Measurements from ENCODE around the gene MSMP.

MSMP gene

DNA sequence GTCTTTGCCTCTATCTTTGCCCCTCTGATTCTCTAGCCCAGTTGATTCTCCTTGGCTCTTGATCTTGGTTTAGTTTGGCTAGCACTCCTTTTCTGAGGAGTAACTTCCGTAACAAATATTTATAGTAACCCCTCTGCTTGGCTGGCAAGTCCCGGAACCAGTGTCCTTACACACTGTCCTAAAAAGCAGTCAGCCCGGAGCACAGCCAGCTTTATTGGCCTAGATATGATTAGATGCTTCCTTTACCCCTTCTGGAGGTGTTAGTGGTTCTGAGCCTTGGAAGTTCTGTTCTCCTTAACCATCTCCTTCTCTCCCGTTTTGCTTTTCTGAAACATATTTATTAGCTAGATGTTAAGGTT lies 17.0 kb upstream of the MSMP start:
- no peak for DNase-seq

DNA sequence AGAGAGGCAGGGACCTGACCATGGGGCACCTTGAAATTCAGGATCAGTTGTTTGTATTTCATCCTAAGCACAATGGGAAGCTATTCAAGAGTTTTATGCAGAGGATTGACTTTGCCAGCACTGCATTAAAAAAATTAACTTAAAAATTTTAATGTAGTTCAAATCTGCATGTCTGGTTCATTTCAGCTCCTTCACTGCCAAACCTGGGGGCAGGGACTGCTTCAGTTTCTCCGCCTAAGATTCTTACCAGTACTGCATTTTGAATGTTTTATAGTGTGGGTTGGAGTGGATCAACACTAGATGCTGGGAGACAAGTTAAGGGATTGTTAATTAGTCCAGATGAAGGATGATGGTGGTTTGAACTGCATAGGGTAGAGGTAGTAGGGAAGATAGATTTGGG lies 15.7 kb upstream of the MSMP start:
- no peak for DNase-seq

DNA sequence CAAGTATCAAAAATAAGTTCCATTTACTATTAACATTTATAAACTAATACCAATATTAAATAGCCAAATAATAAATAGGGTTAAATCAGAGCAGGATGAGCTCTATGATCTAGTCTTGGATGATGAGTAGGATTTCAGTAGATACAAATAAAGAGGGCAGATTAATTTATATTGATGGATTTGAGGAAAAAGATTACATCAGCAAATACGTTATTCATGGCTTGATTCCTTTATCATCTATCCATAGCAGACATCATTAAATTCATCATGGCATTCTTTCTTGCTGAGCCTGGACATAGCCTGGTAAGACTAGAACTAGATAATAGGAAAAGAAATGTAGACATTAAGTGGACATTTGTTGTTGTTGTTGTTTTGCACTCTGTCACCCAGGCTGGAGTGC lies 13.4 kb upstream of the MSMP start:
- no peak for DNase-seq

DNA sequence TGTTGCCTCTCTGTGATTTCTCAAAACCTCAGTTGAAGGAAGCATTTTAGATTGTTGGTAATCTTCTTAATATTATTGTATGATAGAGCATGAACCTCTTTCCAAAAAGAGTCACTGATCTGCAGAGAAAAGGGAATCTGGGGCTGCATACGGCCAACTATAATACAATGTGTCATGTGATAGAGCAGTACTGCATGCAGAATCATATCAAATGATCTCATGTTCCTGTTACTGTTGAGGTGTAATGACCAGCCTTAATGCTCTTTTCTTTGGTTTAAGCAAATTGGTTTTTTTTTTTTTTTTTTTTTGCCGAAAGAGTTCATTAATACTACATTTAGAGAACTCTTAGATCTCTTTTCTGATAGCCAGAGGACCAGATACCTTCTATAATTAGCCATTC lies 12.9 kb upstream of the MSMP start:
- DNase-seq: no peak

DNA sequence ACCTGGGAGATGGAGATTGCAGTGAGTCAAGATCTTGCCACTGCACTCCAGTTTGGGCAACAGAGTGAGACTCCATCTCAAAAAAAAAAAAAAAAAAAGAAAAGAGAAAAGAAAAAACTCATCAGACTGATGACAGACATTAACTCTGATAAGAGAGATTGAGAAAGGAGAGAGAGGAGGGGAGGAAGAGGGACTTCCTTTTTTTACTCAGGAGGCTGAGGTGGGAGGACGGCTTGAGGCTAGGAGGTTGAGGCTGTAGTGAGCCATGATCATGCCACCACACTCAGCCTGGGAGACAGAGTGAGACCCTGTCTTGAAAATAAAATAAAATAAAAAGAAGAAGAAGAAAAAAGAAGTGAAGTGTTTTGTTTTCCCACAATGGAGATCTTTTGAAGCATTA lies 9.7 kb upstream of the MSMP start:
- DNase-seq: no peak

DNA sequence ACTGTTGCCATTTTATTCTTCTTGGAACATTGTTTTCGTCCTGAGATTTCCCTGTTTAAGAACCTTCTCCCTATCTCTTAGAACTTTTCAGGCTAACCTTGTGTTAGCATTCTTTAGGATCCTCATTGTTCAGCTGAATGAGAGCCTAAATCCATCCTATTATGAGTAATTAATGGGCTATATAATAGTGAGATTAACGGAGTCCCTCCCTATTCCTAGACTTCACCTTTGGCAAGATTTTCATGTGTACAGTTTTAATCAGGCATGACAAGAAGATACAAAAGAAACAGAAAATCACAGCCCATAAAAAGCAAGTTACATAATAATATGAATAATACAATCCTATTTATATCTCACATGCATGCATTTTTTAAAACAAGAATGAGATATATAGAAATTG lies 9.1 kb upstream of the MSMP start:
- DNase-seq: no peak

DNA sequence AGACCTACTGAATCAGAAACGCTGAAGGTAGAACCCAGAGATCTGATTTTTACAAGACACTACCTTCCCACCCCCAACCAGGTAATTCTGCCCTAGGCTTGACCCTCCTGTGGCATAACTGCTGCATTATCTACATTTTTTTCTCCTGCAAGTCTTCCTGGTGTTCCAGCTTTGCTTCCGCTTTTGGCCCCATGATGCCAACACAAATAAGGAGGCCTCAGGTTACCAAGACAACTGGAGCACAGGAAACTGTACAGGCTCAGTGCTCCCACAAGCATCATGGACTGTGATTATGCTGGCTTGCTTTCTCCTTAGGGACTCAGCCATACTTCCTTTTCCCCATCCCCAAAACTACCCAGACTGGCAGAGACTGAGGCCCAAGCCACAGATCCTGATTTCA lies 6.6 kb upstream of the MSMP start:
- DNase-seq: no peak

DNA sequence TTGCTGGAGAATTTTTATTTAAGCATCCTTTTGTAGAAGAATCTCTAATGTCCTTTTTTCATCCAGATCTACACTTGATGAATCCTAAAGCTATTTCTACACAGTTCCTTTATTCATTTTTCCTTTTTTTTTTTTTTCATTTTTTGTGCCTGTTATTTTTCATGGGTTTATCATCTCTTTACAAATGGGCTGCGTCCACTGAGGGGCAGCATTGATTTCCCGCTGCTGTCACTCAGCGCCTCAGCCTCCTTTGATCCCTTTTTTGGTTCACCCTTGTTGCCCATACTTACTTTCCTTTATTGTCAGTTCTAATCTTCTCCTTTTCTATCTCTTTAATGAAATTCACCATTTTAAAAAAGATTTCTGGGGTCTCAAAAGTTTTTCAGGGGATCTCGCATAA lies 5.7 kb upstream of the MSMP start:
- no peak for DNase-seq

DNA sequence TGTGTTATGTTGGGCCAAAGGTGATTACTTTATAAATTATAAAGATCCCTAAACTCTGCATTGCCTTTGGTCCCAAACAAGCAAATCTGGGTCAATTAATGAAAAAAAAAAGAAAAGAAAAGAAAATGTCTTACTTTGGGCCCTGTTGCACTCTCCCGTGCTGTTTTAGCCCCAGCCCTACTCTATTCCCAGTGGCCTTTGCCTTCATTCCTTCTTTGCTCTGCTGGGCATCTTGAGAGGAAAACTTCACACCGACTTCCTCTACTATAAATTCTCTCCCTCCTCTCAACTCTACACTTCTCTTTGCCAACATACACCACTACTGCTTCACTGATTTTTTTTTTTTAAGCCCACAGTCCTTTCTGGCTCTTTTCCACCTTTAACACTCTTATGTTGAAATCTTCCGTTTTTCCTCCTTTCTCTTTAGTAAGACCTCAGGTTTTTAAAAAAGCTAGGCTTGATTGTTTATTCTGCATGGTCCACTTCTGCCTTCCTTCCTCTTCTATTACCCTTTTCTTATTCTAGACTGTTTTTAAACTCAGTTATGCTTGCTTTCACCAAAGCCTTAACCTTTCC lies 4.5 kb upstream of the MSMP start:
- DNase-seq: no peak

DNA sequence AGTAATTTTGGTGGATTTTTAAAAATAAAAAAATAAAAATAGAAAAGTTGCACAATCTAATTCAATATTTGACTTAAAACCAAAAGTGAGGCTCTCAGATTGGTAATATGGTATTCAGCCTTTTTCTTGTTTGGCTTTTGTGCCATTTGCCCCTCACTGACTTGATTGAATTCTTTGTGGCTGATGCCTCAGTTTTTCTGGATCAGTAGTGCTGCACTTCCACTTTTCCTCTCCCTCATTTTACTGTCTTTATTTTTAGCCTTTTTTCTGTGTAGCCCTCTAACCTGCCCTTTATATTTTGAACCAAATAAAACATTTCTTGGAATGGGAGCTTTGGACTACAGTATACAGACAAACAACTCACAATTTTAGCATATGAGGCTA lies 3.8 kb upstream of the MSMP start:
- no peak for DNase-seq

DNA sequence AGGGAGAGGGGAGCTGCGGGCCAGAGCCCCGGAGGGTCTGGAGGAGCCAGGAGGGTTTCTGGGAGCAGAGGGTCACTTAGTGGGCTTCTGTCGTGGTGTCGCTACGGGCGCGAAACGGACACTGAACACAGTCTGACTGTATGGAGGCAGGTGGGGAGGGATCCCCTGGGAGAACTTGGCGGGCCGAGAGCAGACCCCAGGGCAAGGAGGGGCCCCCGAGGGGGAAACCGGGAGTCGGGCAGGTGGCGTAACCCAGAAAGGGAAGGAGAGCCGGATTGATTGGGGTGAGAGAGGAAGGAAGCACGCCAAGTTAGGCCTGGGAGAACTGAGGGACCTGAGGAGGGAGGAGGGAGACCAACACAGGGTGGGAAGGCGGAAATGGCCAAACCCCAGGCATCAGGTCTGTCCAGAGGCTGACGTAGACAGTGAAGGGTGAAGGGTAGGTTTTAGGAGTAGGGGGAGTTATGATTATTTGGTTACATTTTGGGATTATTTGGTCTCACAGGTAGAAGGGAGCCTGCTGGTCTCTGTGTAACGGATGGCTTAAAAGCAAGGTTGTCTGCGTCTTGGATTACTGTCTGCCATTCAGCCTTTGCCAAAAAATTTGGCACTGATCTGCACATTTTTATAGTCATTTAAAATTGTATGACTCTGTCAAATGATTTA lies 3.3 kb upstream of the MSMP start:
- no peak for DNase-seq

DNA sequence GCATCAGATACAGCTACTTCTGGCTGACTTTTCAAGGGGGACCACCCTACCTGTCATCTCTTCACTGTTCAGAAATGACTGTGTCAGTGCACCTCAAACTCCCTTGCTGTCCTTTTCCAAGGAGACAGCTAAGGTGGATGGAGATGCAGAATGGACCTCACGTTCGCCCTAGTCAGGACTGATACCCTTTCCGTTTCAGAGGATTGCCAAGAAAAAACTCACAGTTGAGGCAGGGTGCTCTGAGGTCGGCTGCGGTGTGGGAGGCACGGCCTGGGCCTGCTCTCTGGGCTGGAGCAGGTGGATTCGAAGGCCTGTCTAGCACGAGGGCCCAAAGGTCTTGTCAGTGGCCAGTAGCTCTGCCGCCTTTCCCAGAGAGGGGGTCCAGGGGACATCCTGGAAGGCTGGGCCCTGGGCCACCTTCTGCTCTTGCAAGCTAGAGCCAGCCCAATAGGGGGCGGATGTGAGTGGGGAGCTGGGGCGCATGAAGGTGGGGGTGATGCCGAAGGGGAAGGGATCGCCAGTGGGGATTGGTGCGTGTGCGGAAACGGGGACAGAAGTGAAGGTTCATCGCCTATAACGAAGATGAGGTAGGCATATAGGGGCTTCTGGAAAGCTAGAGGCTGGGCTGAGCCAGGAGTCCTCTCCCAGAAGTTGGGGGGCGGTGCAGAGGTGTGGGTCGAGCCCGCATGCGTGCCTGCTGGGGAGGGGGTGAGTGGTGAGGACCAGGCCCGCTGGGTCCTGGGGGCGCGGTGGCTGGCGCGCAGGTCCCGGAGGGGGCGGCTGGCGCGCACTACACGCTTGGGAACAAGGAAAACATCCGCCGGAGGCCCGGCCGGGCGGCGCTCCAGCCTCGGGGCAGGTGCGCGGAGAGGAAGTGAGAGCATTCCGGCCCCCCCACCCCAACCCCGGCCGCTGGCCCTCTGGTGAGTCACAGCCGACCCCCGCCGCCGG lies 2.5 kb upstream of the MSMP start:
- peak; percentile 68 for DNase-seq

DNA sequence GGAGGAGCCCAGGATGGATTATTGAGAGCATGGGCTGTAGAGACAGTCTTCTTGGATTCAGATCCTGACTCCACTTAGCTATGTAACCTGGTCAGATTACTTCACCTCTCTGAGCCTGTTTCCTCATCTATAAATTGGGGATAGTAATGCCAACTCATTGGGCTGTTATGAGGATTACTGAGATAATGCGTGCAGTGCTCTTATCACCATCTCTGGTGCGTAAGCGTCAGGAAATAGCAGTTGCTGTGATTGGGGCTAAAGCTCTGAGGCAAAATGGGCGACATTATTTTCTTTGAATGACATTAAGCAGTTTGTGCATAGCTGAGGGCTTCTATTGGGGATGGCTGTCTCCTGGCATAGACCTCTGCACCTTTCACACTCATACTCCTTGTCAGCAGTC lies 995 bp upstream of the MSMP start:
- no peak for DNase-seq

DNA sequence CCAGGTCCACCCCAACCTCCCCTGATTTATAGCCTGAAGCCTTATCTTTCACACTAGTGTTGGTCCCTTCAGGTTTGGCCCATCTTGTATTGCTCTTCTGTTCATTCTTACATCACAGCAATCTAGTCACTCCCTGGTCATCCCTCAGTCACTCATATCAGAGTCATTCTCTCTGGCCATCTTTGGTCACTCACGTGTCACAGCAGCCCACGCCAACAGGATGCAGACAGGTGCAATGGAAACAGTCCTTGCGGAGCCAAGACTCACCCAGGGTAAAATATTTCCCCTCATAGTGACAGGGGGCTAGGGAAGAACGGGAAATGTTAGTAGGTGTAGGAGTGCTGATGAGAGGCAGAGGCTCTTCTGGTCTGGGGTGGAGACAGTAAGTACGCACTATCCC lies 610 bp downstream of the MSMP start:
- DNase-seq: no peak

DNA sequence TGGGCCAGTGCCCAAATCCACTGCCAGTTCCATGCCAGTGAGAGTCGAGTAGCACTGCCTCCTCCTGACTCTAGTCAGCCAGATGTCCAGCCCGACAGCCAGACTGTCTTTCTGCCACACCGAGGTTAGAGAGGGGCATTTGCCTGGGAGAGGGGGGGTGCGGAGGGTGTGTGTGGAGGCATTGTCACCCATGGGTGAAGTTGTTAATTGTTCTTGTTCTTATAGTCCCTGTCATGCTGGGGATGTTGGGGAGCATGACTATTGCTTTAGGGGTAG lies 3.9 kb downstream of the MSMP start:
- no peak for DNase-seq

DNA sequence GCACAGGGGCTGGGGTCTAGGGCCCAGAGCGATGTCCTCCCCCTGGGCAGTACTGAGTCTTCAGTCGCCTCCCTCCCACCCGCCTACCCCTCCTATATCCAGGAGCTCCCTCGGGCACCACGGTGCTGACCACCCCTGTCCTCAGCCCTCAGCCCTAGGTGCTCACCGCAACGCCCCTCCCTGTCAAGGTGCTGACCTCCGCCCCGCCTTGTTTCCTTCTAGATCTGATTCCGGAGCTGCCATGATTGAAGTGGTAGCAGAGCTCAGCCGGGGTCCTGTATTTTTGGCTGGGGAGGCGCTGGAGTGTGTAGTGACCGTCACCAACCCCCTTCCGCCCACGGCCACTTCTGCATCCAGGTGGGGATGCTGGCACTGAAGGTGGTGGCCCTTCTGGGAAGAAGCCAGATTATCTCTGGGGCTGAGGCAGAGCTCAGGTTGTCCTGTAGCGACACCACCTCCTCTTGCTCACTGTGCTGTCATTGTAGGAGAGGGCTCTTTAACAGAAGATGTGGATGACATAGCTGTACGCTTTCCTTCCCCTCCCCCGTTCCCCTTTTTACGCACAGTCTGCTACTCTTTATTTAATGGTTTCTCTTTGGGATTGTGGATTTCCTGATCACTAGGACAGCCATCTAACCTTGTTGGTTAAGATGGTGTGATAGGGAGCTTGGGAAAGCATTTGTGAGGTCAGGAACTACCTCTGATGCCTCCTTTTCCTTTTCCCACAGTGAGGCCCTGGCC lies 4.4 kb downstream of the MSMP start:
- DNase-seq: peak; percentile 48

DNA sequence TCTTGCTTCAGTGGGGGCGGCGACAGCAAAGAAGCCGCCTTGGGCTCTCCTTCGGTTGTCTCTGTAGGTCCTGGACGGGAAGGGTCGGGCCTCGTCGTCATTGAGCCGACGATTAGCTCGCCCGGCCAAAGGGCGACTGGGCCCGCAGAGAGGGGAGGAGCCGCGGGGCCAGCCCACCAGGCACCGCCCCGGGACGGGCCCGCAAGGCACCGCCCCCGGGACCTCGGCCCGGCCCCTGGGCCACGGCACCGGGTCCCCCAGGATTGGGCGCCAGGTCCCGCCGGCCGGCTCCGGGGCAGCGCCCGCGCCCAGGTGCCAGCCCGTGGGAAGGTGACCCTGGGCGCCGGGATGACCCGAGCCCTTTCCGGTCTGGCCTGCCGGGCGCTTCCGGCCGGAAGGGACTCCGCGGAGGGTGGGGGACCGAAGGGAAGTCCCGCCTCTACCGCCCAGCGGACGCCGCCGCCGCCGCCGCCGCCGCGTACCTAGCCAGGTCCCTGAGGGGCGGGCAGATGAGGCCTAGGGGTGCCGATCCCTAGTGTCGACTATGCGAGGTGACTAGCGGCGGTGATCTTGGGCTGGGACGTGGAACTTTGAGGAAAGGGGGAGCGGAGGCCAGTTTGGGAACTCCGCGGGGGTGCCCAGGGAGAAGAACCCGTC lies 5.1 kb downstream of the MSMP start, which contains the start of the genes GBA2 and RGP1:
Gene GBA2, minus strand, starts transcription at position 371 of the 657 bp plus-strand sequence. CDS start 524 bp downstream, outside the sequence.
Gene RGP1, plus strand, starts transcription at position 430 of the 657 bp plus-strand sequence. CDS start 469 bp downstream, outside the sequence.
- DNase-seq: peak; percentile 54

DNA sequence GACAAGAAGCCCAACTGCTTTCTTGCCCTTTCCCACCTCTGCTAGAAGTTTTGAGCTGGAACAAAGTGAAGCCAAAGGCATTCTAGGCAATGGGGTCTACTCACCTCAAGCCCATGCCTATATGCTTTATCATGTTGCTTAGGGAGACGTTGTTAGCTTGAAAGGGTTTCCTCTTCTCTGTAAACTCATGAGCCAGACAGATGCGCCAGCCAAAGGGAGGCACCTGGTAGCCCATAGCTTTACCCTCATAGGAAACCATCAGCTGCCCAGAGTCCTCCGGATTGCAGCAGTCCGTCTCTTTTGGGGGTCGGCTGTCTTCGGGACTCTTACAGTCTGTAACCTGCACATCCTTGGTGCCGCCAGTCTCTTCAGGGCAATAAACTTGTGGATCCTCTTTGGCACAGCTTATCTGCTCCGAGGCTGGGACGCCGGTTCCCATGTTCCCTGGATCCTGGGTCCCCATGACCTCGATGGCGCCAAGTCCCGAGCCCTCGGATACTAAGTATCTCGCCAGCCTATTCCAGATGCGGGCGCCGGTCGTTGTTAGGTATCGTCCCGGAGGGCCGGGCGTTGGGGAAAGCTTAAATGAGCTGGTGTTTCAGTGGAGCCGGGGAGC lies 5.7 kb downstream of the MSMP start:
- peak; percentile 15 for DNase-seq

DNA sequence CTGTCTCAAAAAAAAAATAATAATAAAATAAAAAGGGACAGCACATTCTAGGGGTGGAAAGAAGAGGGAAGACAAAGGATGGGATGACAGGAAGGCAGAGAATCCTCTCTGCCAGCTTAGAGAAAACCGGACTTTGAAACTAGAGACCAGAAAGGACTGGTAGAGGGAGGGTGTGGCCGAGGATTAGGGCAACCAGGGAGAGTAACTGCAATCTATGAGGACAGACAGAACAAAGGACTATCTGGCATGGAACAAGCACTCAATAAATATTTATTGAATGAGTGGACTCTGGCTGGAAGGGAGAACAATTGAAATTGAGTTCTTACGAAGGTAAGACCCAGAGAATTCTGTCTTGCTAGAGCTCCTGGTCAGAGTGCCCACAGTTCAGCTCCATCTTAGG lies 7.5 kb downstream of the MSMP start:
- no peak for DNase-seq

DNA sequence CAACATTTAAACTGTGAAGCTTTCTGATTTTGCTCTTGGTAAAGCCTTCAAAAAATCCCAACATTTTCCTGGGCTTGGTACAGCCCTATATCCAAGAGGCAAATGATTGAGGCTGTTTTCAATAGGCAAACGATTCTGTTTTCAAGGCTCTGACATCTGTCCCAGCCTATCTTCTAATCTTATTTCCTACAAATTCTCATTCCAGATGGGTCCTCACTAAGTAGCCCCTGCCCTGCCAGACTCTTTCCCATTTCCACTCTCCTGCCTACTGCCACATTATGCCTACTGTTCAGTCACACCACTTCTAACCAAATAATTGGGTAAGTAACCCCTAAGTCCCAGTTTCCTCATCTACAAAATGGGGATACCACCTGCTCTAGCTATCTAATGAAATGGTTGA lies 8.5 kb downstream of the MSMP start:
- DNase-seq: no peak

DNA sequence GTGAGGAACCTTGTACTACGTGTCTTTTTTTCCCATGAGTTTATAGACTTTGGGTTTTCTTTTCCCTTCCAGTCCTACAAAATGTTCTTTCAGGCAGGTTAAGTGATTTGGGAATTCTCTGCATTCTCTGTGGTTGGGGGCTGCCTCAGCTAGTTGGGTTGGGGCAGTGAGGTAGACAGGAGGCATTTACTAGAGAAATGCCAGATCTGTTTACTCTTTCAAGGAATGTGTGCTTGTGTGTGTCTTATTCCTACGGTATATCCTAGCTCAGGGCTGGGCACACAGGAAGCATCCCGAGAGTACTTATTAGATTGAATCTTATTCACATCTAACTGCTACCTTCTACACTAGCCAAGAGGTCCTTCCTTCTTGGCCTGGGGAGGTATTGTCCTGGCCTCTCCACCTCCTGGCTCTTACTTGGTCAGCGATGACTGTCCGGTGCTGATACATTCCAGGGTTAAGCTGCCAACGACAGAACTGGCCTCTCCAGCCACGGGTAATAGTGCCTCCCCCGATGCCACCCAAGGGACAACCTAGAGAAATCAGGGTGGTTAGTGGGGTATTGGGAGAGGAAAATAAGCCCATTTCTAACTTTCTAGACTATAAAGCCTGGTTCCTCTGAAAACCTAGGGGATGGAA lies 10.1 kb downstream of the MSMP start:
- no peak for DNase-seq

DNA sequence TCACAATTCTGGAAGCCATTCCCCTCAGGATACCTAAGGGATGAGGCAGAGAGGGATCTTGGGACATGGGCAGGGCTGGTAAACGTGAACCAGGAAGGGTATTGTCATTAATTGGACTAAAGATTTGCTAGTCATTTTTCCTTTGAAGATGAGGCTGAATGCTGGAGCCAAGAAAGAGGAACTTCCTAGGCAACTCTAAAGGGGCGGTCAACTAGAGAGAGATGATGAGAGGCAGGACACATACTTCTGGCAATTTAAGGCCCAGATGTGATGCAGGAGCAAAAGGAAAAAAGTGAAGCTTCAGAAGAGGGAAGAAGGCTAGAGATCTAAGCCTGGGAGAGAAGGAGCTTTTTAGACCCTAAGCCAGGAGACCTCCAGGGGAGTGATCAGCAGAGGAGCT lies 10.6 kb downstream of the MSMP start:
- DNase-seq: no peak
